HG02678 (cell line): ENCODE data around the gene EPN3.

Experiments used
- ATAC-seq: cut with Tn5 transposase; IDR thresholded peaks from one replicate; pipeline ENCODE4 v1.9.1; 2021; ENCODE audit warnings: mild to moderate bottlenecking, moderate library complexity; ENCODE audit not compliant: unreplicated experiment

Gene EPN3

DNA sequence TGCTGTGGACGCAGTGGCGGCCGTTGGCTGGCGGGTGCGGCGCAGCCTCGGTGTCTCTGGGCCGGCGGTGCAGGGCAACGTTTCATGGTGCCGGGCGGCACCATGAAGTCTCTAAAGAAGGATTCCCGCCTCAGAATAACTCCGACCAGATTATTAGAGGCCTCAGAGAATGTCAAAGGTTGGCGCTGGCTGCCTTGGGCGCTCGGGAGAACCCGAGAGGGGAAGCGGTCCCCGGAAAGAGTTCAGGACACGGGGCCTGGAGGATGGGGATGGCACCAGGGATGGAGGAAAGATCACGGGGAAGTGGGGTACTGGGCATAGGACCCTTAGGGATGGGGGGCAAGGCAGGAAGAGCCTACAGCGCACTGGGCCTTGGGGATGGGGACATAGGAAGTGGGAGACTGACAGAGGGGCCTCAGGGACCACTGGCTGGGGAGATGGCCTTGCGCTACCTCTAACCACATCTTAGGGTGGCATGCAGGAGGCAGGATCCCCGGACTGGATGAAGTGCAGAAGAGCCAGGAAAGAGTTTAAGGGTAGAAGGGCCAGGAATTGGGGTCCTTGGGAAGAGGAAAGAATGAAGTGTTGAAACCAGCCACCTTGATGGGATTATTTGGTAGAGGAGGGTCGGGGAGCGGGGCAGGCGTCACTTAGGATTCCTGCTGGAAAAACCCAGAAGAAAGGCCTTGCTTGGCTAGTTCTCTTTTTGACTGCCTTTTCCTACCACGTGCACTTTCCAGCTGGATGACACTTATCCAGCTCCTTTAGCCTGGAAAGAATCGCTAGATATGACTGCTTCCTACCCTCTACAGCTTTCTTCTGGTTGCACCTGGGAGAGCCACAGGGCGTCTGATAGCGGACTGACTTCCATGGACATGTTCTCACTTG, 23.7 kb upstream of the EPN3 start:
- ATAC-seq, result no peak

DNA sequence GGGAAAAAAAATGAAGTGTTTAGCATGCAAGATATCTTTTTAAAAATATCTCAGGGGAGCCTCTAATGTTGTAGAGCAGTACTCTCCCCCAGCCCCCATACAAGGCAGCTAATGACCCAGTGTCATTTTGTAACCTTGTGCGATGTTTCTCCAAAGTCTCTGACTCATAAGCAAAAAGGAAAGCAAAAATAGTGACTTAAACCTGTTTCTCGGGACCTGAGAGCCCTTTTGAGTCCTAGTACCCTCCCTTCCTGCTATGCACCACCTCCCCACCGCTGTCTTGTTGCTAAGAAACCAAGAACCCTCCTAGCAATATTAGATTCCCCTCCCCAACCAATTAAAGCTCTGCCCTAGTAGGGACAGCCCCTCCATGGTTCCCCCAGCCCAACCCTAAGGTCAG, 21.5 kb upstream of the EPN3 start:
- ATAC-seq, result peak; percentile 81

DNA sequence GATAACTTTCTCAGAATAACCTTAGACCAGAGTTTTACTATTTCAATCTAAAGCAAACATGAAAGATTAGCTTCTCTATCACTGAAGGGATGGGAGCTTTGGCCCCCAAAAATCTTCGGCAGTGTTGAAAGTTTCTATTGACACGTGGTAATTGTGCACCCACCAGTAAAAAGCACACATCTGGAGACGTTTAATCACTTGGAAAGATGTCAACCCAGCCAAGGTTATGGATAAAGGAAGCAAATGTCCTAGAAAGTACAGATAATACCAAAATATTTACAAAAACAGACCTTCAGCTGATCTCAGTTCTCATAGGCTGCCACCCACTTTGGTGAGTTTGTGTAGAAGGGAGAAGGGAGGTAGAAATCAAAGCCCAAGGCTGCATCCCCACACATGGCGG, 19.0 kb upstream of the EPN3 start:
- no peak for ATAC-seq

DNA sequence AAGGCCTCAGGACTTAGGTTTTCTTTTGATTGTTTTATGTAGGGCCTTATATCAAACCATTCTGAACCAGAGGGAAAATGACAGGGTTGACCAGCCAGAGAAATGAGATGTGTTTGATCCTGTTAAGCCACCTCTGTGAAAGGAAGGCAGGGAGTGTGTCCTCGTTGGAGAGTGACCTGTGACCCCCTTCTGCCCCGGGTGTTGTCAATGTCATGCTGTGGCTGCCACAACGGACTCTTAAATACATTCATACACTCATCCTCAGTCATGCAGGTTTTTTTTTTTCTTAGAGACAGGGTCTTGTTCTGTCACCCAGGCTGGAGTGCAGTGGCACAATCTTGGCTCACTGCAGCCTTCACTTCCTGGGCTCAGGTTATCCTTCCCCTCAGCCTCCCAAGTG, 18.1 kb upstream of the EPN3 start:
- ATAC-seq, result no peak

DNA sequence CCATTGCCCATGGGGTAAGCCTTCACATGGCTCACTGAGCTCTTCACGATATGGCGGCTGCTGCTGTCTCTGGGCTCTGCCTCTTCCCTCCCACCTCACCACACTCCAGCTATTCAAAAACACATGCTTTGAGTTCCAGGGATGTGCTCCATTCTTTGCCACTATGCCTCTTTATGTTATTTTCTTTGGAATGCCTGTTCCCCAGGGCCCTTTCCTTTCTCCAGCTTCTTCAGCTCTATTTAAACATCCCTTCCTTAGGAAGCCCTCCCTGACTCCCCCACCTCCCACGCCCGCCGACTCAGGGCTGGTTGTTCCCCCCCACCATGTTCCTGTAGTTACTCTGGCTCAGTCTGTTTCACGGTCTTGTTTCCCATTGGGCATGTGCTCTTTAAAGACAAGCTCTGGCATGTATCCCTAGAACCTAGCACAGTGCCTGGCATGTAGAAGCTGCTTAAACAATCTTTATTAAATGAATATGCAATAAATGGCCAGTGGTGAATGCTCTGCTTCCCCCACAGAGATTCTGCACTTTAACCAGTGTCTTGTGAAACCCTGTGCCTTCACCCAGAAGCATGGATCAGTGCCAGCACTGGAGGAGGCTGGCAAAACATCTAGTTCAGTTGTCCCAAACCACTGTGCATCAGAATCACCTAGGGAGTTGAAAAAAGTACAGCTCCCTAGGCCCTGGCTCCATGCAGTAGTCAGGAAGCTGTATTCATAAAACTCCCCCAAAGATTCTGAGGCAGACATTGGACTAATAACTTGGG, 17.4 kb upstream of the EPN3 start:
- ATAC-seq, result no peak

DNA sequence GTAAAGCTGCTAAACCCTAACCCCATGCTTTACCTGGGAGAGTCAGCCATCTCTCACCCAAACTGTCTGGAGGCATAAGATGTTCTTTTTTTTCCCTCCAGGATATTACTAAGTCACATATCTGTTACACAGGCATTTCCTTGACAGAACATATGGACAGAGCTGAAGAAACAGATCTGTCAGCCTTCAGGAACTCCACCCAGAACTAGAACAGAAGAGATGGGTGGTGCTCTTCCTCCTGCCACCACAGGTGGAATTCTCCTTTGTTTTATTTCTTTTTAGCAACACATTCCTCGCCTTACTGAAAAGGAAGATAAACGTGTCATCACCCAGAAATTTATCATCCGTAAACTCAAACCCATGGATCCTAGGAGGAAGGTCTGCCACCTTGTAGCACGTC, 15.5 kb upstream of the EPN3 start:
- ATAC-seq, result no peak

DNA sequence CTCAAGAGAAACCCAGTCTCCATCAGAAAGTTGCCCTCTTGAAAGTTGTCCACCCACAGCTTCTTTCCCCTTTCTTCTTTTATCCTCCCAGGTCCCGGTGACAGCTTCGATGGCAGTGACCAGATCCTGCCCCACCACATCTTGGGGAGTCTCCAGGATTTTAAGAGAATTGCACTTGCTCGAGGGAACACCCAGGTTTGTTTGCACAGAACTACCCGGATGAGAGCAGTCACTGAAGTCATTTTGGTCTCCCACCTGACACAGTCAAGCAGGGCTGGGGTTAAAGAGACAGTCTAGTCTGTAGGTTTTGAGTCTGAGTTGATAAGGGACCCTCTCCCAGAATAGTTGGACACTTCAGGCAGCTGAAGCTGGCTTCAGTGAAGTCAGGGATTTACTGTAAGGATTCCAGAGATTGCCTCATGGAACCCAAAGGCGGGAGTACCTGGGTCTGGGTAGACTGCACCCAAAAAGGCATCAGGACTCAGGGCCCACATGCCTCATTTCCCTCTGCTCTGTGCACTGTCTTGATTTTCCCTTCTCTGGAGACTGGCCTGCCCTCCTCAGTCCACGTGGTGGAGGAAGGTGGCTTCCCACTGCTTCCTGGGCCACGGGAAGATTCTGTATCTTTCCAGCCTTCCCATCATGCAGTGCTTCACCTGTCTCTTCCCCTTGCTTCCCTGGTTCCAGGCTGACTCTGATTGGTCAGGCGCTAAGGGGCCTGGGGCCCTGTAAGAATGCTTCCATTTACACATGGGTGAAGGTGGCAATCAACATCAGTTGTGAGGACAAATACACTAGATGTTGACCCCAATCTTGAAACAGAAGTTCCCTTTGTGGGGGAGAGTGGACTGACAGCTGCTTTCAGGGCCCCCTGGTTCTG, 14.8 kb upstream of the EPN3 start:
- no peak for ATAC-seq

DNA sequence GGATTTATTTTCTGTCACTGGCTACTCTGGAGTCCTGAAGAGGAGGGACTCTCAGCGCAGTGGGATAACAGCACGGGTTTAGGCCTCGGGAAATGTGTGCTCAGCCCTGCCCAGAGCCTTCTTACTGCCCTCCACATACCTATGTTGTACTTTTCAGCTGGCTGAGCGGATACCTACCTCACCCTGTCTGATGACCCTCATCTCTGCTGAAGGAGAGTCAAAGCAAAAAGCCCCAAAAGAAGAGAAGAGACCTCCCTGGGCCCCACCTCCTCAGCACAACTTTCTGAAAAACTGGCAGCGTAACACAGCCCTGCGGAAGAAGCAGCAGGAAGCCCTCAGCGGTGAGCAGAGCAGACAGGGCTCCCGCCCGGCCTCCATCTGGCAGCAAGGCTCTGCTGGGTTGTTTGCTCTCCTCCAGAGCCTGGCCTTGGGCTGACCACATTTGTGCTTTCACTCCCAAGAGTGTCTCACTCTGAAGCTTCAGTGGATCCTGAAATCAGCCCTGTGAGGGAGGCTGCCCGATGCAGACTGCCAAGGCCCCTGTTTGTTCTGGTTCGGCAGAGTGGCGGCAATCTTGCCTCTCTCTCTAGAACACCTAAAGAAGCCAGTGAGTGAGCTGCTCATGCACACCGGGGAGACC, 14.0 kb upstream of the EPN3 start:
- ATAC-seq, result no peak

DNA sequence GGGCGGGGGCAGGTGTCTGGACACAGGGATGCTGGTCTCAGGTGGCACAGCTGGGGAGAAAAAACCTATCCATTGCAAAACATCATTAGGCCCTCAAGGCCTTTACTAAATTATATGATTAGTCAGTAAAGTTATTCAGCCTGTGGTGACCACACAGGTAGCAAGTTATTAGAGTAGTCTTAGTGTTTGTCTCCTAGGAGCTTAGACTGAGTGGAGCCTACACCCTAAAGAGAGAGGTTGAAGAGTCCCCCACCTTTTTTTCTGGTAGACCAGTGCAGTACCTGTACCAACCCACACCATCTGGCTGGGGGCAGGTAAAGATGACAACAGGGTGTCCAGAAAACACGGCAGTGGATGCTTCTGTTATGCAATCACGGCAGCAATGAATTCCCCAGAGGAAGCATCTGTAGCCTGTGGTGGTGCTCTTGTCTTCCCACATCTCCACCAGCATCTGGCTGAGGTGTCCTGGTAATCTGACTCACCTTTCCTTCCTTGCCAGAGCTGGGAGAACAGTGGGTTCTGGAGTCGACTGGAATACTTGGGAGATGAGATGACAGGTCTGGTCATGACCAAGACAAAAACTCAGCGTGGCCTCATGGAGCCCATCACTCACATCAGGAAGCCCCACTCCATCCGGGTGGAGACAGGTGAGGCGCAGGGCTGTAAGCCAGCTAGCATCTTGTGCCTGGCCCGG, 13.2 kb upstream of the EPN3 start:
- ATAC-seq, result no peak

DNA sequence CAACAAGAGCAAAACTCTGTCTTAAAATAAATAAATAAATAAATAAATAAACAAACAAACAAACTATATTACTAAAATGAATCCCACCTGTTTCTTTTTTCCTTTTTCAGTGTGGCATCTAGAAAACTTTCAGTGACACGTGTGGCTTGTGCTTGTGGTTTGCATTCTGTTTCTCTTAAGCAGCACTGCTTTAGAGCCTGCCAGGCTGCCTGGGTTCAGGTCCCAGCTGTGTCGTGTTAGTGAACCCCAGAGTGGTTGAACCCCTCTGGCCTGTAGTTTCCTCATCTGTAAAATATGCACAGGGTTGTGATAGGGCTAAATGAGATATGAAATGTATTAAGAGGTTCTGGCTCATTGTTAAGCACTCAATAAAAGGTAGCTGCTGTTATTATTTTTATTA, 12.1 kb upstream of the EPN3 start:
- no peak for ATAC-seq

DNA sequence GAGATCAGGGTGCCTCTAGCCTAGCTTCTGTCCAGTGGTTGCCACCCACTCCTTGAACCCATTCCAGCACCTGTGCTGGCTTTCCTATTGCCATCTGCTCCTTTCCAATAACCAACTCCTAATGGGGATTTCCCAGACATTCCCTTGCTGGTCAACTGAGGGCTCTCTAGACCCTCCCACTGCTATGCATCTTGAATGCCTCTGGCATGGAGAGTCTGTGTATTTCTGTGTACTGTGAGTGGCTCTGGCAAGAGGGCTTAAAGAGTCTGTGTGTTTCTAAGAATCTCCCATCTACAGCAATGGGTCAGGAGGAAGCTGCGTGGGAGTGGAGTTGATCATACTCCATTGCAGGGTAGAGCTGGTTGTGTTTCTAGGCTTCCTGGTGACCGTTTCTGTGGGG, 11.0 kb upstream of the EPN3 start:
- no peak for ATAC-seq

DNA sequence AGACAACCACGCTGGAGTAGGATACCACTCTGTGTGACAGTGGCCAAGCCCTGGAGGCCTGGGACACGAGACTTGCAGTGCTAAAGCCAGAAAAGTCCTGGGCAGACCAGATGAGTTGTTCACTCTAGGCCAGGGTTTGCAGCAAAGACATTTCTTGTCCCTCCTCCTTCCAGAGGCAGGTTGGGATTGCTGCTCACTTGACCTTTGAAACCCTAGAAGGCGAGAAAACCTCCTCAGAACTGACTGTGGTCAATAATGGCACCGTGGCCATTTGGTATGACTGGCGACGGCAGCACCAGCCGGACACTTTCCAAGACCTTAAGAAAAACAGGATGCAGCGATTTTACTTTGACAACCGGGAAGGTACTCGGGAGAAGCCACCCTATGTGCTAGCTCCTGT, 9.8 kb upstream of the EPN3 start:
- no peak for ATAC-seq

DNA sequence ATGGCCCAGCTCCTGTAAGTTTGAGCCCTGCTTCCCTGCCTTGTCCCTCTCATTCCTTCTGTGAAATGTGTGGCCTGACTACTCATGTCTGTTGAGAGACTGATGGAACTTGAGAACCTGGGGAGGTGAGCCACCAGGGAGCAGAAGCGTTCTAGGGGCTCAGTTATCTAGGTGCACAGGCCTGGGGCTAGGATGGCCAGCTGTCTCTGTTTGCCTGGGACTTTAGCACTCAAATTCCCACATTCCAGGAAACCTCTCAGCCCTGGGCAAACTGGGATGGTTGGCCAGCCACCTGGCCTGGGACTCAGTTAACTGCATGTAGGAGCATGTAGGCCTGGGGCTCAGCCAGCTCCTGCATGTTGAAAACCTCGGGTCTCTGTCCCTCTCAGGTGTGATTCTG, 9.3 kb upstream of the EPN3 start:
- ATAC-seq, result no peak

DNA sequence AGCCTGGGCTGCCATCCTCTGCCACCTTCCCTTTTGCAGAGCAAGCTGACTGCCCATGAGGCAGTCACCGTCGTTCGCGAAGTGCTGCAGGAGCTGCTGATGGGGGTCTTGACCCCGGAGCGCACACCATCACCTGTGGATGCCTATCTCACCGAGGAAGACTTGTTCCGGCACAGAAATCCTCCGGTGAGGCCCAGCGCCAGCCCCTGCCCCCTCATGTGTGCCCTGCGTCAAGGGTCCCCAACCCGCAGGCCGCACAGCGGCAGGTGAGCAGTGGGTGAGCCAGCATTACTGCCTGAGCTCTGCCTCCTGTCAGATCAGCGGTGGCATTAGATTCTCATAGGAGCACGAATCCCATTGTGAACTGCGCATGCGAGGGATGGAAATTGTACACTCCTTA, 7.7 kb upstream of the EPN3 start:
- ATAC-seq, result no peak

DNA sequence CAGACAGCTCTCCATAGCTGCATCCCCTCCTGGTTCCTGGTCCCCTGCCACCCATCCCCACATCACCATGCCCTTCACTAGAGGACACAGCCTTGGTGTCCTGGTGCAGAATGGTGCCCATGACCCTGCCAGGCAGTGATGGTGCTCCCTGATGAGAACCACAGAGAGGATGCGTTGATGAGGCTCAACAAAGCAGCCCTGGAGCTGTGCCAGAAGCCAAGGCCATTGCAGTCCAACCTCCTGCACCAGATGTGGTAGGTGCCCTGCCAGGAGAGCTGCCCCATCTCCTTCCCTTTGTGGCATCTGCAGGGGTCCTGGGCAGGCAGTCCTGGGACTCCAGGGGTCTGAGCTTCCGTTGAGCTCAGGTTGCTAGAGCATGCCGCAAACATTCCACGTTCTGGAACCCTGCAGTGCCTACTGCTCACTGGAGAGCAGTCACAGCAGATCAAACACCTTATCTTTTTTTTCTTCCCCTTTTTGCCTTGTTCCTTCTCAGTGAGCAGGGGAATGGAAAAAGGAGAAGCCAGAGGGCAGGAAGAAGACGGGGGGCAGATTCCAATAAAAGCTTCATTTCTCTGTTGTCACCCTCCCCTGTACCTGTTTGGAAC, 5.3 kb upstream of the EPN3 start:
- ATAC-seq, result no peak

DNA sequence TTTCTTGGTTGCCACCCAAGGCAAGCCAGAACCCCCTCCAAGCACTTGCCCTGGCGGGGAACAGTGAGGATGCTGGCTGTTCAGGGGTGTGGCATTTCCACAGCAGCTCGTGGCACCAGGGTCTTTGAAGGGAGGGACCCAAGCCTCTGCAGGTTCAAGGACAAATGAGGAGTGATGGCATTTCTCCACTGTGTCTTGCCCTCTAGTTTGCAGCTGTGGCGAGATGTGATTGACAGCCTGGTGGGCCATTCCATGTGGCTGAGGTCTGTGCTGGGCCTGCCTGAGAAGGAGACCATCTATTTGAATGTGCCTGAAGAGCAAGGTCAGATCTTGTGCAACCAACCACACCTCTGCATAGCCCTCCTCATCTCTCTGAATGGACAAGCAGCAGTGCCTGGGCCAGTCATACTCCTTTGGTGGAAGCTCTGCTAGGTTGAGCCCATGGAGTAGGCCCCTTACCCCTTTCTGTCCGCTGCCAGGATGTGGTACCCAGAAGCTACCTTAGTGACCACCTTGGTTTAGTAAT, 4.5 kb upstream of the EPN3 start:
- ATAC-seq, result no peak

DNA sequence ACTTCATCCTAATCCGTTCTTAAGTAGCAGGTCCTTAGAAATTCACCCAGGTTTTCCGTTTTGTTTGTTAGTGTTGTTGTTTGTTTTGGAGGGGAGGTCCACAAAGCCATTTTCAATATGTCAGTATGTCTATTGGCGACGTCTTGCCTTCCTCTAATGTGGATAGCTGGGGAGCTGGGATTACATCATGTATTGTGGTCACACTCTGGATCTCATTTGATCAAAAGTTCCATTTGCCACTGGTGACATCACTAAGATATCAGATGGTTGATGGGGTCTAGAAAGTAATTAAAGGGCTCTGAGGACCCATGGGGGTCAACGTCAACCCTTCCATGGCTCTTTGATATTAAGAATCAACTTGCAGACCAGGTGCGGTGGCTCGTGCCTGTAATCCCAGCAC, 2.7 kb upstream of the EPN3 start:
- ATAC-seq, result no peak

DNA sequence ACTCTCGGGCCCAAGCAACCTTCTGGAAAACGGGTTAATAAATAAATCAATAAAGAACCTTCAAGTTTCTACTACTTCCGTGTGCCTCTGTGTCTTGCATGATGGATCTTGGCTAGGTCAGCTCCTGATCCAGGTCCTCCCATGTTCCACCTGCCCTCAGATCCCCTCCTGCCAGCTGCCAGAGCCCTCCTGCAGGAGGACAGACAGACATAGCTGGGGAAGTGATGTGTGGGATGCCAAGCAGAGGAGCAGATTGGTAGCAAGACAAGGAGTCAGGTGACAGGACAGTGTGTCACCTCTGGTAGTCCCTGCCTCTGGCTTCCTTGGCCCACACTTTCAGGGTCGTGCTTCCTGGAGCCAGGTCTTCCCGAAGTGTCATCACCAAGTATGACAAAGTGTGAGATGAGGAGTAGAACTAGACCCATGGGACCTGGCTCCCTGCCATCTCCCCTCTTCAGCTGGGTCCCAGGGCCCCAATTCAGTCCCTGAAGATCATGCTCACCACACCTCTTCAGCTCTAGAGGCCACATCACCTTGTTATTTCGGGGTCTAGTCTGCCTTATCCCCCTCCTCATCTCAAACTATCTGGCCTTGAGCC, 1.0 kb upstream of the EPN3 start:
- ATAC-seq, result no peak

DNA sequence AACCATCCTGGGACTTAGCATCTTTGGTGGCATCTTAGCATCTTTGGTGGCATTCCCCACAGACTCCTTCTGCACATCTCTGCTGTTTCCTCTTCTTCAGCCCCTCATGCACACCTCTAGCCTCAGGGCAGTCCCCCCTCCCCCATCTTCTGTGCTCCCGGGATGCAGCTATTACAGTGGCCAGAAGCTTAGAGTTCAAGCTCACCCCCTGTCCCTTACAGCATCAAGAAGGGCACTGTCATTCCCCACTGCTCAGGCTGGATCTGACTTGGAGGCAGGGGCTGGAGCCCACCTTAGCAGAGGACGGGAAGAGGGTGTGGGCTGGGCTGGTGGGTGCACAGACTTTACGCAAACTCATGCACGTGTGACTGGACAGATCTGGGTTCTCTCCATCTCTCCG, 650 bp downstream of the EPN3 start:
- no peak for ATAC-seq
